Measurements from ENCODE around the gene LAMB4. TPM values are rescaled to one million over a fixed set of nuclear protein-coding genes. Genes with fewer than 3 reads are reported as not detected.

The LAMB4 gene
- total RNA-seq, 1 donor from 2014 or later, result not detected

DNA sequence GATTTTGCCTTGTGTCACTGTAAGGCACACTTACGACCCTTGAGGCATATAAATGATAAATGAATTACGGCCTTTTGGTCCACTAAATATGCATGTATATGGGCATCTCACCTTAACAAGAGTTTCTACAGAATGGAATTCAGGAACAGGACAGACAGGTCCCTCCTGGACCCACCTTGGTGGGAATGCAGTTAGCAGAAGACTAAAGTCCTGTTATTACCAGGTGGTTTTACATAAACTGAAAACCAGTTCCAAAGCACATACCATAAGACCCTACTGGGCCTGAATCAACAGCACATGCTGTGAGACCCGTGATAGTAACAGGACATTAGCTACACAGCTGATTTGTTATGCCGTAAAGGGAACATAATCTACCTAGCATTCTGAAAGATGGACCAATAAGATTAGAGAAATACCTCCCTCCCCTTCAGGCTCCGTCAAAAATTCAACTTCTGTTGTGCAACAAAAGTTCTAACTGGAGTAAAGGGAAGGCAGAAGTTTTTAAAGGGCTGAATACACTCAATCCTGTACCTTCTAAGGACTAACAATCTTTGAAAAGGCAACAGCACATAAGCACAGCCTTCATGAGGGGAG lies 151.2 kb downstream of the LAMB4 start:
- intact Hi-C loops (cut with DNase I), result no loop called here
- DNase-seq (no peak), ATAC-seq (no peak)

DNA sequence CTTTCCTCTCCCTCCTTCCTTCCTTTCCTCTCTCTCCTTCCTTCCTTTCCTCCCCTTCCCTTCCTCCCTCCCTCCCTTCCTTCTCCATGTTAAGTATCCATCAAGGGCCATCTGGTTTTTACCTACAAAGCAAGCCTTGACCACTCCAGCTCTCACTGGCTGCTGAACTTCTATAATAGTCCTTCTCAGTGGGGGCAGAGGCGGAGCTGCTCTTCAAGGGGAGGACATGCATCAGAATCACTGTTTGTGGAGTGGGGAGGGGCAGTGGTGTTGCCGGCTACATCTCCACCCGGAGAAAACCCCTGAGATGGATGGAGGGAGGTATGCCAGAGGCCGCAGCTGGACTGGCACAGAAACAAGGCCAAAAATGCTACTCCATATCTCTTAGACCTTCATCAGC lies 153.1 kb downstream of the LAMB4 start:
- peaks cover 7% of the 10 kb centered on the region for H3K4me1 ChIP-seq
- H3K4me3 ChIP-seq, result no peak overlapping the region
- no peak for ATAC-seq
- peaks cover 27% of the 10 kb centered on the region for H3K36me3 ChIP-seq
- TF ChIP-seq, protein P1, sequence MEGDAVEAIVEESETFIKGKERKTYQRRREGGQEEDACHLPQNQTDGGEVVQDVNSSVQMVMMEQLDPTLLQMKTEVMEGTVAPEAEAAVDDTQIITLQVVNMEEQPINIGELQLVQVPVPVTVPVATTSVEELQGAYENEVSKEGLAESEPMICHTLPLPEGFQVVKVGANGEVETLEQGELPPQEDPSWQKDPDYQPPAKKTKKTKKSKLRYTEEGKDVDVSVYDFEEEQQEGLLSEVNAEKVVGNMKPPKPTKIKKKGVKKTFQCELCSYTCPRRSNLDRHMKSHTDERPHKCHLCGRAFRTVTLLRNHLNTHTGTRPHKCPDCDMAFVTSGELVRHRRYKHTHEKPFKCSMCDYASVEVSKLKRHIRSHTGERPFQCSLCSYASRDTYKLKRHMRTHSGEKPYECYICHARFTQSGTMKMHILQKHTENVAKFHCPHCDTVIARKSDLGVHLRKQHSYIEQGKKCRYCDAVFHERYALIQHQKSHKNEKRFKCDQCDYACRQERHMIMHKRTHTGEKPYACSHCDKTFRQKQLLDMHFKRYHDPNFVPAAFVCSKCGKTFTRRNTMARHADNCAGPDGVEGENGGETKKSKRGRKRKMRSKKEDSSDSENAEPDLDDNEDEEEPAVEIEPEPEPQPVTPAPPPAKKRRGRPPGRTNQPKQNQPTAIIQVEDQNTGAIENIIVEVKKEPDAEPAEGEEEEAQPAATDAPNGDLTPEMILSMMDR (IDR thresholded peaks at IDR 0.05), result no peak
- no peak overlapping the region for H3K27ac ChIP-seq
- intact Hi-C loops (cut with DNase I), result no loop called here
- no peaks in the 10 kb centered on the region for H3K27me3 ChIP-seq (ENCODE audit: low read depth)
- H3K9me3 ChIP-seq, result no peaks in the 10 kb centered on the region
- DNase-seq, result no peak

More for the DNA sequence above, 151.2 kb downstream of the LAMB4 start:
- Histone ChIP-seq H3K27ac (no peak overlapping the region), H3K4me3 (no peak overlapping the region), H3K36me3 (peaks cover 29% of the 10 kb centered on the region), H3K4me1 (peaks cover 20% of the 10 kb centered on the region), H3K9me3 (no peaks in the 10 kb centered on the region), H3K27me3 (ENCODE audit: low read depth) (no peaks in the 10 kb centered on the region)
- TF ChIP-seq, protein P1 (IDR thresholded peaks at IDR 0.05), result no peak

DNA sequence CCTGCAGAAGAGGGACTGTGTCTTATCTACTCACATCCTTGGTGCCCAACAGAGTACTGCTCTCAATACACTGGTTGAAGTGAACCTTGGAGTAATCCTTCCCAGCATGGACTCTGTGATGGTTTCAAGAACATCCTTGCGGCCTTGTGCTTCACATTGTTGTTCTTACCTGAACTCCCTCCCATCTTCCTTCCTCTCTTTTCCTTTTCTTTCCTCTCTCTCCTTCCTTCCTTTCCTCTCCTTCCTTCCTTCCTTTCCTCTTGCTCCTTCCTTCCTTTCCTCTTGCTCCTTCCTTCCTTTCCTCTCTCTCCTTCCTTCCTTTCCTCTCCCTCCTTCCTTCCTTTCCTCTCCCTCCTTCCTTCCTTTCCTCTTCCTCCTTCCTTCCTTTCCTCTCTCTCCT lies 153.5 kb downstream of the LAMB4 start:
- no peak overlapping the region for H3K4me3 ChIP-seq
- no peaks in the 10 kb centered on the region for H3K9me3 ChIP-seq
- peaks cover 8% of the 10 kb centered on the region for H3K4me1 ChIP-seq
- no peak for DNase-seq
- H3K27me3 ChIP-seq (ENCODE audit: low read depth), result no peaks in the 10 kb centered on the region
- peaks cover 27% of the 10 kb centered on the region for H3K36me3 ChIP-seq
- intact Hi-C loops (cut with DNase I), result no loop called here
- no peak overlapping the region for H3K27ac ChIP-seq
- TF ChIP-seq, protein P1 (IDR thresholded peaks at IDR 0.05), result no peak
- ATAC-seq, result no peak

DNA sequence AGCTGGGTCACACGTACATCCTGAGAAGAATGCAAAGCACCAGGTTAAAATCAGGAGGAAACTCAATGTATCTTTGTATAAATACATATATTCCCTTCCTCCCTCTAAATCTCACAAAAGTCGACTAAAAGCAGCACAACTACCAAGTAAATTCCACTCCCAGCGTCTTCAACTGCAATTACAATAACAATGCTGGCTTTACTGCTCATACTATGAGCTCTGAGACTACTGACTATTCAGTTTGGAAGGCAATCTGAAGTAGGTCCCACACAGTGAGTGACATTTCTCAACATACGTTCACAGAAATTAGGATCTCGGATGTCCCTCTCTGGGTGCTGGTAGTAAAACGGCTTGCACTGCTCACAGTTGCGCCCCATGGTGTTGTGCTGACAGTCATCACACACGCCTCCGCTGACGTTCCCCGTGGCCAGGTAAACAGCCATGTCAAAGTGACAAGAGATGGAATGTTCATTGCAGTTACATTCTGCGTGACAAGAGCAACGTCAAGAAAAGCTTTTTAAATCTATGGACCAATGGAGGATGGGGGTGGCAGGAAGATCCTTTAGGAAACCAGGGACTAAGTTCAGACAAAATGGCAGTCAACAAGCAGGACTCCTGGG lies 154.7 kb downstream of the LAMB4 start:
- DNase-seq (no peak), ATAC-seq (no peak)
- H3K36me3 ChIP-seq, result peaks cover 30% of the 10 kb centered on the region
- peaks cover 20% of the 10 kb centered on the region for H3K4me1 ChIP-seq
- H3K4me3 ChIP-seq, result no peak overlapping the region
- TF ChIP-seq, protein P1 (IDR thresholded peaks at IDR 0.05), result no peak
- intact Hi-C loops (cut with DNase I), result no loop called here
- no peaks in the 10 kb centered on the region for H3K27me3 ChIP-seq (ENCODE audit: low read depth)
- H3K9me3 ChIP-seq, result no peaks in the 10 kb centered on the region
- no peak overlapping the region for H3K27ac ChIP-seq

DNA sequence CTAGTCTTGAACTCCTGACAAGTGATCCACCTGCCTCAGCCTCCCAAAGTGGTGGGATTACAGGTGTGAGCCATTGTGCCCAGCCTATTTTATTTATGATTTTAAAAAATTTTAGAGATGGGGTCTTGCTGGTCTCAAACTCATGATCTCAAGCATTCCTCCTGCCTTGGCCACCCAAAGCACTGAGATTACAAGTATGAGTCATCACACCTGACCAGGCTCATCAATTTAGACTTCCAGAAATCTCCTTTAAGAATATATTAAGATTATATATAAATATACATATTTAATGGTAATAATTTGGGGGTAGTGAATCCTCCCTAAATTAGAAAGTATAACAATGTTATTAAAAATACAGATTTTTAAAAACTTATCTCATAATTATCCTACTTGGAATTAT lies 156.3 kb downstream of the LAMB4 start:
- intact Hi-C loops (cut with DNase I), result no loop called here
- TF ChIP-seq, protein P1 (IDR thresholded peaks at IDR 0.05), result no peak
- Histone ChIP-seq H3K27me3 (ENCODE audit: low read depth) (no peaks in the 10 kb centered on the region), H3K4me1 (peaks cover 29% of the 10 kb centered on the region), H3K27ac (no peak overlapping the region), H3K9me3 (no peaks in the 10 kb centered on the region), H3K36me3 (peaks cover 30% of the 10 kb centered on the region), H3K4me3 (no peak overlapping the region)
- DNase-seq (no peak), ATAC-seq (no peak)

Other genes starting within 250 kb of the LAMB4 start
- 64.1 TPM for gene DLD, start 239.2 kb downstream of the LAMB4 start, total RNA-seq
- 104 TPM for gene LAMB1, start 127.2 kb downstream of the LAMB4 start, total RNA-seq